OCI-LY1 (cell line): Measurements from ENCODE around the gene PGAP2.

ENCODE experiments used
- H2AFZ ChIP-seq: fragments of 200-600 bp; sonication (generic), shearing (Covaris generic); 2 replicates; pipeline ENCODE4 v1.6.0; 2014; ENCODE audit warnings: antibody characterized with exemption, mild to moderate bottlenecking, low read length
- H3F3A ChIP-seq: fragments of 200-600 bp; sonication (generic), shearing (Covaris generic); 2 replicates; pipeline ENCODE4 v1.6.0; 2014; ENCODE audit warnings: mild to moderate bottlenecking, antibody characterized with exemption, low read length, moderate library complexity; ENCODE audit not compliant: insufficient read depth
- H3K27ac ChIP-seq: fragments of 200-600 bp; sonication (generic); 2 replicates; pipeline ENCODE4 v1.5.1; 2014; ENCODE audit warnings: low read length, mixed run types, mild to moderate bottlenecking, low read depth; ENCODE audit not compliant: poor library complexity, severe bottlenecking
- H3K27me3 ChIP-seq: fragments of 200-600 bp; sonication (generic); 2 replicates; pipeline ENCODE4 v1.6.0; 2014; ENCODE audit warnings: antibody characterized with exemption, mild to moderate bottlenecking, low read length, moderate library complexity; ENCODE audit not compliant: insufficient read depth
- H3K36me3 ChIP-seq: fragments of 200-600 bp; sonication (generic); 2 replicates; pipeline ENCODE4 v1.6.1; 2014; ENCODE audit warnings: mild to moderate bottlenecking, antibody characterized with exemption, low read length, moderate library complexity, mixed read lengths; ENCODE audit not compliant: insufficient read depth
- H3K4me1 ChIP-seq: fragments of 200-600 bp; sonication (generic); 2 replicates; pipeline ENCODE4 v1.5.1; 2014; ENCODE audit warnings: mild to moderate bottlenecking, low read length, moderate library complexity; ENCODE audit not compliant: insufficient read depth, severe bottlenecking
- H3K4me2 ChIP-seq: fragments of 200-600 bp; sonication (generic), shearing (Covaris generic); 2 replicates; pipeline ENCODE4 v1.6.1; 2014; ENCODE audit warnings: low read length
- H3K4me3 ChIP-seq: fragments of 200-600 bp; sonication (generic); 2 replicates; pipeline ENCODE4 v1.5.1; 2014; ENCODE audit warnings: low read length, low read depth, mild to moderate bottlenecking, mixed read lengths; ENCODE audit not compliant: poor library complexity, severe bottlenecking
- H3K79me2 ChIP-seq: fragments of 200-600 bp; shearing (Covaris generic); 2 replicates; pipeline ENCODE4 v1.6.1; 2016; ENCODE audit warnings: mixed run types, low read length, mixed read lengths; ENCODE audit not compliant: insufficient read depth
- H3K9ac ChIP-seq: fragments of 200-600 bp; sonication (generic), shearing (Covaris generic); 2 replicates; pipeline ENCODE4 v1.6.1; 2014; ENCODE audit warnings: mild to moderate bottlenecking, low read length, mixed read lengths
- H3K9me2 ChIP-seq: fragments of 200-600 bp; sonication (generic), shearing (Covaris generic); 2 replicates; pipeline ENCODE4 v1.6.1; 2014; ENCODE audit warnings: low read depth, mild to moderate bottlenecking, low read length, mixed read lengths
- H3K9me3 ChIP-seq: fragments of 200-600 bp; shearing (Covaris generic); 2 replicates; pipeline ENCODE4 v1.6.1; 2014; ENCODE audit warnings: low read length, mixed read lengths
- H4K20me1 ChIP-seq: fragments of 200-600 bp; sonication (generic), shearing (Covaris generic); 2 replicates; pipeline ENCODE4 v1.6.0; 2016; ENCODE audit warnings: mild to moderate bottlenecking, low read length; ENCODE audit not compliant: insufficient read depth
- CTCF ChIP-seq: fragments of 200-600 bp; sonication (generic), shearing (Covaris generic); IDR thresholded peaks from 2 replicates; pipeline ENCODE4 v1.5.1; 2017; ENCODE audit warnings: mild to moderate bottlenecking, antibody characterized with exemption, low read length, moderate library complexity, mixed read lengths
- EZH2 ChIP-seq: fragments of 200-600 bp; sonication (generic), shearing (Covaris generic); IDR thresholded peaks from 2 replicates; pipeline ENCODE4 v1.8.0; 2017; ENCODE audit warnings: borderline replicate concordance, mixed run types, mild to moderate bottlenecking, antibody characterized with exemption, low read length, moderate library complexity, mixed read lengths

The PGAP2 gene

GRCh38 chr11:3826721-3827120 is 18.4 kb downstream of the PGAP2 start:
- H3K4me3 ChIP-seq: no peak overlapping the region
- no peak overlapping the region for H3K4me2 ChIP-seq
- no peaks in the 10 kb centered on the region for H3K27me3 ChIP-seq
- H3K36me3 ChIP-seq: peaks cover 50% of the 10 kb centered on the region
- 0 out of 2 replicates have a peak, but pooled peaks cover 4% of the 10 kb centered on the region for H3K79me2 ChIP-seq
- H4K20me1 ChIP-seq: no peaks in the 10 kb centered on the region
- H2AFZ ChIP-seq: no peak overlapping the region
- H3K4me1 ChIP-seq: no peaks in the 10 kb centered on the region
- TF ChIP-seq EZH2 (no peak), CTCF (no peak)
- H3K9me2 ChIP-seq: no peaks in the 10 kb centered on the region
- no peaks in the 10 kb centered on the region for H3F3A ChIP-seq
- H3K9ac ChIP-seq: no peak overlapping the region
- H3K27ac ChIP-seq: no peak overlapping the region
- no peaks in the 10 kb centered on the region for H3K9me3 ChIP-seq

- no peaks in the 10 kb centered on the region for H3K4me1 ChIP-seq
- H3K9ac ChIP-seq: no peak overlapping the region
- H3K9me3 ChIP-seq: no peaks in the 10 kb centered on the region
- H3K36me3 ChIP-seq: peaks cover 55% of the 10 kb centered on the region
- no peak for TF ChIP-seq EZH2
- no peak for TF ChIP-seq CTCF
- no peaks in the 10 kb centered on the region for H3K9me2 ChIP-seq
- H3K4me2 ChIP-seq: no peak overlapping the region
- H3F3A ChIP-seq: no peaks in the 10 kb centered on the region
- no peak overlapping the region for H3K4me3 ChIP-seq
- no peak overlapping the region for H2AFZ ChIP-seq
- H3K79me2 ChIP-seq: 0 out of 2 replicates have a peak, but pooled peaks cover 4% of the 10 kb centered on the region
- no peaks in the 10 kb centered on the region for H4K20me1 ChIP-seq
- no peaks in the 10 kb centered on the region for H3K27me3 ChIP-seq
- no peak overlapping the region for H3K27ac ChIP-seq
Measured at GRCh38 chr11:3827434-3828186, 19.2 kb downstream of the PGAP2 start.

DNA sequence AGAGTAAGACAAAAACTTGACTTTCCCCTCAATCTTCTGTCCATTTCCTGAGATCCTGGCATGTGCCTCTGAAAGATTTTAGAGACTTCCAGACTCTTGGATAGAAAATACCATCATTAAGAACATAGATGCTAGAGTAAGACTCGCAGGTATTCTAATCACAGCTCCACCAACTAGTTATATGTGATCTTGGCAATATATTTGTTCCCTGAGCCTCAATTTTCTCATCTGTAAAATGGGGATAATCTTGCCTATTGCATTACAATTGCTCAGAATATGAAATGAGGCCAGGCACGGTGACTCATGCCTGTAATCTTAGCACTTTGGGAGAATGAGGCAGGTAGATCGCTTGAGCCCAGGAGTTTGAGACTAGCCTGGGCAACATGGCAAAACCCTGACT is 21.7 kb downstream of the PGAP2 start:
- Histone ChIP-seq H3K9me2 (no peaks in the 10 kb centered on the region), H3K9me3 (no peaks in the 10 kb centered on the region), H4K20me1 (no peaks in the 10 kb centered on the region), H2AFZ (no peak overlapping the region), H3K27me3 (no peaks in the 10 kb centered on the region), H3K4me3 (no peak overlapping the region), H3K4me2 (no peak overlapping the region), H3K36me3 (peaks cover 70% of the 10 kb centered on the region), H3F3A (no peaks in the 10 kb centered on the region), H3K4me1 (peaks cover 8% of the 10 kb centered on the region), H3K79me2 (peaks cover 9% of the 10 kb centered on the region; the same call in 1 of the 2 replicates), H3K27ac (no peak overlapping the region), H3K9ac (no peak overlapping the region)
- TF ChIP-seq EZH2: no peak
- TF ChIP-seq CTCF: no peak
